Coronary artery (tissue), 2 donors: ENCODE measurements around the gene UCHL3.

Experiments
- DNase-seq: peaks from one replicate; pipeline ENCODE4 v3.0.0-alpha.2; 2017; ENCODE audit warnings: low spot score
- H3K27ac ChIP-seq, 2 donors: fragments of 200-600 bp; sonication (generic); one replicate each; pipeline ENCODE4 v1.5.1; 2016 to 2019
- H3K4me3 ChIP-seq: fragments of 200-600 bp; sonication (generic); 2 replicates; pipeline ENCODE4 v1.5.1; 2016; ENCODE audit warnings: mild to moderate bottlenecking, moderate library complexity
- CTCF ChIP-seq: fragments of 200-600 bp; sonication (generic); IDR thresholded peaks from one replicate; pipeline ENCODE4 v1.5.1; 2019; ENCODE audit warnings: antibody characterized with exemption

UCHL3 gene

GRCh38 chr13:75636436-75637180, 87.0 kb downstream of the UCHL3 start:
- no peak for DNase-seq
- H3K27ac ChIP-seq, result peak overlapping the region; percentile 78 to 86

GRCh38 chr13:75637181-75637750, 87.7 kb downstream of the UCHL3 start:
- no peak for DNase-seq
- TF ChIP-seq CTCF, result no peak
- H3K27ac ChIP-seq, result peak overlapping the region in 1 of 2 donors; percentile 86
- peak overlapping the region; percentile 81 for H3K4me3 ChIP-seq

More at GRCh38 chr13:75636436-75637180, 87.0 kb downstream of the UCHL3 start:
- TF ChIP-seq CTCF, result no peak
- H3K4me3 ChIP-seq, result peak overlapping the region; percentile 81

GRCh38 chr13:75639454-75639853, 89.9 kb downstream of the UCHL3 start:
- no peak overlapping the region for H3K27ac ChIP-seq
- no peak overlapping the region for H3K4me3 ChIP-seq
- no peak for TF ChIP-seq CTCF
- DNase-seq, result no peak

- no peak for DNase-seq
- no peak overlapping the region for H3K4me3 ChIP-seq
- H3K27ac ChIP-seq, result no peak overlapping the region
- no peak for TF ChIP-seq CTCF
Measured at GRCh38 chr13:75641026-75641425, 91.4 kb downstream of the UCHL3 start.

- TF ChIP-seq CTCF, result no peak
- H3K27ac ChIP-seq, result no peak overlapping the region
- H3K4me3 ChIP-seq, result no peak overlapping the region
- no peak for DNase-seq
Measured at GRCh38 chr13:75643182-75643581, 93.6 kb downstream of the UCHL3 start.

GRCh38 chr13:75643693-75644092, 94.1 kb downstream of the UCHL3 start:
- H3K4me3 ChIP-seq, result no peak overlapping the region
- no peak for TF ChIP-seq CTCF
- no peak for DNase-seq
- H3K27ac ChIP-seq, result no peak overlapping the region

- H3K4me3 ChIP-seq, result no peak overlapping the region
- no peak overlapping the region for H3K27ac ChIP-seq
- DNase-seq, result no peak
- no peak for TF ChIP-seq CTCF
Measured at GRCh38 chr13:75645141-75645540, 95.5 kb downstream of the UCHL3 start.
